T-helper 22 cell (primary cell): ENCODE data around the gene MANSC1.

Experiments used
- DNase-seq: peaks from one replicate; pipeline ENCODE4 v3.0.0-alpha.2; 2020; ENCODE audit warnings: low read depth

Gene MANSC1

DNA sequence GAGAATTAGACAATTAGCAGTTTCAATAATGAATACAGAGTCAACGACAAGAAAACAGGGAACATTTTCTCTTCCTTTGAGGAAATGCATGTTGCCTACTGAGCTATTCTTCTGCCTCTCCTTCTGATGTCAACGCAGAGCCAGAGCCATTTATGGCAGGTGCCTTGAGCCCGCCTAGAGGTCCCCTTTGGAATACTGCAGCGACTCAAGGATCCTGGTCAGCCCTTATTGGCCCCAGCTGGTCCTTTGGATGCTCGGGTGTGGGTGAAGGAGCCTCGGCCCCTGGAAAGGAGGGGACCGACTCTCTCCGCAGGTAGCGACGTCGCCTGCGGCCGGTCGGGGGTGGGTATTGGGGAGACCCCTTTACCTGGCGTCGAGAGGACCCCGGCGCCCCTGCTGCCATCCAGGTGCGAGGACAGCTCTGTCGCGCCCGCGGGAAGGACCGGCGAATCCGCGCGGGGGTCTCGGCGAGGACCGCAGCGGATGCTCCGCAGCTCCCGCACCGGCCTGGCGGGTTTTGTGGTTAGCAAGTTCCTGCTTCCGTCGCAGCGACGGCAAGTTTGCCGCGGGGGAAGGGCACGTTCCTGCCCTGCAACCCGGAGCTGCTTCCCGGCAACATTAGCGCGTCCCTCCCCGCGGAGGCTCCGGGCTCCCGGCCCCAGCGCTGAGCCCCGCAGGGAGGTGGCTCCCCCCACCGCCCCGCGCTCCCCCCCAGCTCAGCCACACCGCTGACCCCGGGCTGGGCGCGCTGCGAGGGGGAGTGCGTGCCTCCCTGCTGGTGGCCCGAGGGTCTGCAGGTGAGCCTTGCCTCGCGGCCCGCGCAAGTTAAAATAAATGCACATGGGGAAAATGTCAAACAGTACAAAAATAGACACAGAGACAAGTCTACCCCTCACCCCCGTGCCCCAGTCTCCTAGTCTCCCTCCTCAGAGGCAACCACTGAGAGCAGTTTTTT lies at the start of gene MANSC1:
TSS of gene MANSC1 (minus strand) at position 532 of the 955 bp plus-strand sequence. CDS start 6,928 bp downstream, outside the sequence.
- DNase-seq = peak; percentile 15

- DNase-seq = no peak
These were observed 49.1 kb upstream of the MANSC1 start for GRCh38 chr12:12399161-12399560.

DNA sequence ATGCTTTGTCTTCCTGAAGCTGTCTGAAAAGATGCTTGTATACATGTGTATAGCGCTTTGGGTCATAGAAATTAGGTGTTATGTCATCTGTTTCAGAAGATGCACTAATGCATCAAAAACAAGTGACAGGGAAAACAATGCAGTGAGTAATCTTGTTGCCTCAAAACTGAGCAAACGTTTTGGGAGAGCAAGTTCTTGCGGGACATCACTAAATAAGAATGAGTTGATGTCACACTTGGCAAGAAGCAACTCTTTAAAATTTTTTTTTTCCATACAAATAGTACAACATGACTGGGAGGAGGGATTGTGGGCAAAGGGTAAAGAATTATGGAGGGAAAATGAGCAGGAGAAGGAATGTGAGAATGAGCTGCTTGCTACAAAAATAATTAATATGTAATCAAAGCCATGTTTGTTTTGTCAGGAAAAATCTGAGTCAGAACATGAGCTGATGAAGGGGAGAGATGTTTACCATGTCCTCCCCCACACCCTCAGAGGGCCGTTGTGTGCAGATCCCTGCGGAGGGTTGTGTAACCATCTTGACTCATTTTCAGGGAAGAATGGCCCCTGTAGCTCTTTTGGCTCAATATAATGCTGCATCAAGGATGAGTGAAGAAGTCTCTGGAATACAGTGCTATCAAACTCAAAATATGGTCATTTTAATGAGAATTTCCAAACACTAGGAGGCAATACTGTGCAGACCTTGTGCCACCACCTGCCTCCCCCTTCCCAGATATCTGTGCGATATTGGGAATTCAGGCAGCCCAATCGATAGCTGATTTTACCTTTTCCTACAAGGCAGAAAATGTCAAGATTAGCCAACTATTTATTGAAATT lies 48.2 kb upstream of the MANSC1 start:
- no peak for DNase-seq

DNA sequence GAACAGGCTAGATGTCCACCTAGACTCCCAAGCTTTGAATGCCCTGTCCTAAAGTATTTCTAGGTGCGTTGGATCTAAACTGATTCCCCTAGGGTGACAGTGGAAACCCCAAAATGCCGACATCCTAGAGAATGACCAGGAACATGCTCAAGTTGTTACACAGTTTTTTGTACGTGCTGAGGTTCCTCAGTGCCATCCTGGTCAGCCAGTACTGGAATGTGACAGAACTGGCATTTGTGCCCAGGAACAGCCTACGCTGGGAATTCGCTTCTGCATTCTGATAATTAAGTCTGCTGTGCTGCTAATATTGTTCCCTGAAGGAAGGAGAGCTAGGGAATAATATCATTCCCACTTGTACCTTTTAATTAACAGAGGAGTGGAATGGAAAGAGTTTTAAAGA lies 47.1 kb upstream of the MANSC1 start:
- DNase-seq = no peak

GRCh38 chr12:12396694-12397093 lies 46.7 kb upstream of the MANSC1 start:
- DNase-seq = no peak

- DNase-seq = no peak
These were observed 43.1 kb upstream of the MANSC1 start for GRCh38 chr12:12393171-12393570.

GRCh38 chr12:12392413-12392812 lies 42.4 kb upstream of the MANSC1 start:
- no peak for DNase-seq

DNA sequence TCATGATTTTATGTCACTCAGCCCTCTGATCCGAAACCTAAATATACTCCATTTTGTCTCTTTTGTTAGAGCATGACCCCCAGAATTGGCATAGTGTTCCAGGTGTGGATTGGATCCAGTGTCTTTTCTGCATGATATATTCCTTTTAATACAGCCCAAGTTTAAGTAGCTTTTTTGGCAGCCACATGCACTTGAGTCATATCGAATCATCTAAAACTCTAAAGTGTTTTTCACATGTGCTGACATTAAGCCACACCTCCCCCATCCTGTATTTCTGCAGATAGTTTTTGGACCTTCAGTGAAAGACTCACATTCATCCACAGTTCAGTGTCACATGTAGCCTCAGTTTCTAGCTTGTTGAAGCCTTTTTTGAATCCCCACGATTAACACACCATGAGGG lies 37.5 kb upstream of the MANSC1 start:
- no peak for DNase-seq

DNA sequence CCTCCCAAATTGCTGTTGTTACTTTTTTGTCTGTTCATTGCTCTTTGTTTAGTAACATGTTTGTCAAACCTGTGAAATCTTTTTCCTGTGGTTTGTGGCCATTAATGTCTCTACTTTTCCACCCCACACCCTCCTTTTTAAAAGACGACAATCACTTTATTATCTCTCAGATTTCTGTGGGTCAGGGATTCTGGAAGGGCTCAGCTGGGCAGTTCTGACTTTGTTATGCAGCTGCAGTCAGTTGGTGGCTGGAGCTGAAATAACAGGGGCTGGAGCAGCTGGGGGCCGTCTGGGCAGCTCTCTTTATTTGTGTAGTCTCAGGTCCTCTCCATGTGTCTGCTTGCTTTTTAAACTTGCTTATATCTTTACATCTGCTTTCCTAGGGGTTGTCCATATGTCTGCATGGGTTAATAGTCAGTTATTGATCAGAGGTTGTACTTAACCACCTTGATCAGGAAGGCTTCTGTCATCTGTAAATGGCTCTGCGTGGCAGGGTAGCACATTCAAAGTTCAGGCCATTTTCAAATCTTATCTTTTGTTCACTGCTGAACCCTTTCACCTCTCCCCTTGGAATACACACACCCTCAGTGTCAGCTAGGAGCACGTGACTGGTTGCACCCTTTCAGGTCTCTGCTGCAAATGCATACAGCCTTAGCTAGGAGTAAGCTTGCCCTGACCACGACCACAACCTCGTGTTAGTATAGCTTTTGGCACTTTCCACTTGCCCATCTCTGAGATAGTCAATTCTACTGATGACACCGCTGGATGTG lies 34.7 kb upstream of the MANSC1 start:
- no peak for DNase-seq

GRCh38 chr12:12381982-12382381 lies 31.9 kb upstream of the MANSC1 start:
- DNase-seq = no peak

DNA sequence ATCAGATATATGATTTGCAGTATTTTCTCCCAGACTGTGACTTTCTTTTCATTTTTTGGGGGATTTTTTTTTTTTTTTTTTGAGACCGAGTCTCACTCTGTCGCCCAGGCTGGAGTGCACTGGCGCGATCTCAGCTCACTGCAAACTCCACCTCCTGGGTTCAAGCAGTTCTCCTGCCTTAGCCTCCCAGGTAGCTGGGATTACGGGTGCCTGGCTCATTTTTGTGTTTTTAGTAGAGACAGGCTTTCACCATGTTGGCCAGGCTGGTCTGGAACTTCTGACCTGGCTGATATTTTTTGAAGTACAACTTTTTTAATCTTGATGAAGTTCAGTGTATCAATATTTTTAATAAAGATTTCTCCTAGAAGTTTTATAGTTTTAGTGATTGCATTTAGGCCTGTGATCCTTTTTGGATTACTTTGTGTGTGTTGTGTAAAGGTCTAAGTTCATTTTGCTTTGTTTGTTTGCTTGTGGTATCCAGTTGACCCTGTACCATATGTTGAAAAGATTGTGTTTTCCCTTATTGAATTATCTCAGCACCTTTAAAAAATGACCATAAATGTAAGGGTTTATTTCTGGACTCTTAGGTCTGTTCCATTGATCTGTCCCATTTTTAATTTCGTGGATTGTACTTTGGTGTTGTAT lies 31.0 kb upstream of the MANSC1 start:
- DNase-seq = no peak

GRCh38 chr12:12379831-12380730 lies 30.0 kb upstream of the MANSC1 start:
- DNase-seq = peak; percentile 60

DNA sequence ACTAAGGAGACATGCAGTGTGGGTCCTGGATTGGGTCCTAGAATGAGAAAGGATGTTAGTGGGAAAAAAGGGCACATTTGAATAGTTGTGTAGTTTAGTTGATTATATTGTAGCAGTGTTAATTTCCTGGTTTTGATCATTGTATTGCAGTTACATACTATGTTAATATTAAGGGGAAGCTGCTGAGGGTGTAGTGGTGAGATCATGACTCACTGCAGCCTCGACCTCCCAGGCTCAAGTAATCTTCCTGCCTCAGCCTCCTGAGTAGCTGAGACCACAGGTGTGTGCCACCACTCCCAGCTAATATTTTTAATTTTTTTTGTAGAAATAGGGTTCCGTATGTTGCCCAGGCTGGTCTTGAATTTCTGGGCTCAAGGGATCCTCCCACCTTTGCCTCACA lies 28.6 kb upstream of the MANSC1 start:
- DNase-seq = no peak

- DNase-seq = no peak
These were observed 26.8 kb upstream of the MANSC1 start for GRCh38 chr12:12376646-12377448.

DNA sequence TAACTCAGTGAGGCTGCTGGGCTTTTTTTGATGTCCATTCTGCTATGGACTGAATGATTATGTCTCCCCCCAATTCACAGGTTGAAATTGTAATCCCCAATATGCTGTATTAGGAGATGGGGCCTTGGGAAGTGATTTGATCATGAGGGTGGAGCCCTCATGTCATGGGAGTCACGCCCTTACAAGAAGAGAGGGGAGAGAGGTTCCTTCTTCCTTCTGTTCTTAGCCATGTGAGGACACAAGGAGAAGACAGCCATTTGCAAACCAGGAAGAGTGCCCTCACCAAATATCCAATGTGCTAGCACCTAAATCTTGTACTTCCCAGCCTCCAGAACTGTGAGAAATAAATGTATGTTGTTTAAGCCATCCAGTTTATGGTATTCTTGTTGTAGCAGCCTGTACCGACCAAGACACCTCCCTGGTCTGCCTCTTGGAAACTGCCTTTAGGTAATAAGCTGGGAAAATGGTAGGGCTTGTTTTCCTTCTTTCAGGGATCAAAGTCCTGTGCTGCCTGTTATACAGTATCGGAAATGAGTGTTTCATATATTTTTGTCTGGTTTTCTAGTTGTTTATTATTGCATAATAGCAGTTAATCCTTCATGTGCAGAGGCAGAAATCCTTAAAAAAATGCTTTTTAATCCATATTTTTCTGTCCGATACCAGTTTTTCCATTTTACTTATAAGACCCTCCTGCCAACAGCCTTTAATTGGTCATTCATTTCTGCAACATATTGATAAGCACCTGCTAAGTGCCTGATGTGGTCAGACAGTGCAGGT lies 23.1 kb upstream of the MANSC1 start:
- no peak for DNase-seq

- DNase-seq = no peak
These were observed 17.5 kb upstream of the MANSC1 start for GRCh38 chr12:12367482-12367998.

DNA sequence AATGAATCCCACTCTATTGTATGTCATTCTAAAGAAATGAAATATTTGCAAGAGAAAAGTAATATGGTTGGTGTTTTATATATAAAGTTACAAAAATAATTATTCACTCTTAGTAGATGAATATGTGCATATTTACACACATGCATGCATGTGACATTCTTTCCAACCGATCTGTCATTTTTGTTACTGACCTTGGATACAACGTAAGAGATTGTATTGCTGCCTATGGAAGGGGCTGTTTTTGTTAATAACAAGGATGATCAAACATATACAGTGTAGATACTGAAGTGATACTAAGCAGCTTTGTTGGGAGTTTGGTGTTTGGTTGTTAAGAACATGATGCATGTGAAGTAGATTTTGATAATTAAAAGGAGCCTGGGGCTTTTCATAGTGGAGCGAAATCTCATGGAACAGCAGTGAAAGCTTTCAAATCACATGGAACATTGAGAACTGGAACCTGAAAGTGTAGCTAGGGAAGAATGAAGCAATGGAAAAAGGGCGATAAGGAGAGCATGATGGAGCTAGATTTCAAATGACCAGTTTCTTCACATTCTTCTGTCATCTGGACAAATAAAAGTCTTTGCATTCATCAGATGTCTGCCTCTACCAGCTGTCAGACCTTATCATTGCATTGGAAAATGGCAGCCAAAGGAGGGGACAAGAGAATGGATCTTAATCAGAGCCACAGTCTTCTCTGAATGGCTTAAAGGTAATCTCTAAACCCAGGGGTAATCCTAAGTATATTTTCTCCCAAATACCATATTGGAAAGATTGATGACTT lies 16.8 kb upstream of the MANSC1 start:
- DNase-seq = no peak

DNA sequence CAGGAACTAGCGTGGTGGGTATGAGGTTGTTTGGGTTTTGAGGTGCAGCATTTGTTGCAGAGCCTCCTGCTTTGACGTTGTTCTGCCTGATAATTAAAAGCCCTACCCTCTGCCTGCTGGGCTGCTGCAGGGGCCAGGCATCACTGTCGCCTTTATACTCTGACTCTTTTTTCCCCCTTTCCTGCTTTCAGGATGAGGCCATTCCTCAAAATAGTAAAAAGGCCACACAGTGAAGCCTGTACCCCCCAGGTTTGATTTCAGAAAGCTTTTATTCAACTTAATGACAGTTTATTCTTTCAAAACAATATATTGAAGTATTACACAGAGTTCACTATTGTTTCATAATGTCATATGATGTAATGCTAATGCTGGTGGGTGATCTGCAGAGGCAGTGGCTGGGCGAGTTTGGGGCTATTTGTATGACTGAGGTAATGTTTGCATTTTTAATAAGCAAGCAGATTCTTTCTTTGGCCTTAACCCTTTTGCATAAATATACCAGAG lies 15.9 kb upstream of the MANSC1 start:
- no peak for DNase-seq
